Omental fat pad (tissue), 4 donors: ENCODE results near the gene AKAP9. TPM values are rescaled to one million over a fixed set of nuclear protein-coding genes. Genes with fewer than 3 reads are reported as not detected.
"Not testable (repeated sequence)": the region's sequence is repeated elsewhere in the genome, so short reads cannot be mapped to it uniquely, and the experiment has no call there.

ENCODE experiments used
- ATAC-seq: fragments of 150-250 bp; one replicate; pipeline ENCODE4 v1.9.1; 2016; ENCODE audit warnings: mild to moderate bottlenecking, moderate library complexity; ENCODE audit not compliant: low FRiP score
- DNase-seq: peaks from one replicate; pipeline ENCODE4 v3.0.0-alpha.2; 2019; ENCODE audit warnings: low spot score
- total RNA-seq, 4 donors: library from RNA; depleted of rRNA; stranded (reverse); fragments of >200 nt; gene quantifications; one replicate each; pipeline ENCODE4 v1.1.0, GENCODE V29; 2016
- TF ChIP-seq, protein P1 (sequence below), 3 donors: fragments of 450-650 bp; IDR thresholded peaks; one replicate each; pipeline ENCODE4 v1.5.1; 2016 to 2017; ENCODE audit warnings: antibody characterized with exemption in 3 of 3, mild to moderate bottlenecking in 3 of 3, moderate library complexity in 2 of 3

The AKAP9 gene
- total RNA-seq, 4 donors from 2014 or later = 44.4 to 73.9 (median 62.7) TPM

GRCh38 chr7:92141161-92141560, 200.5 kb downstream of the AKAP9 start:
- DNase-seq (no peak), ATAC-seq (no peak)
- TF ChIP-seq, protein P1, sequence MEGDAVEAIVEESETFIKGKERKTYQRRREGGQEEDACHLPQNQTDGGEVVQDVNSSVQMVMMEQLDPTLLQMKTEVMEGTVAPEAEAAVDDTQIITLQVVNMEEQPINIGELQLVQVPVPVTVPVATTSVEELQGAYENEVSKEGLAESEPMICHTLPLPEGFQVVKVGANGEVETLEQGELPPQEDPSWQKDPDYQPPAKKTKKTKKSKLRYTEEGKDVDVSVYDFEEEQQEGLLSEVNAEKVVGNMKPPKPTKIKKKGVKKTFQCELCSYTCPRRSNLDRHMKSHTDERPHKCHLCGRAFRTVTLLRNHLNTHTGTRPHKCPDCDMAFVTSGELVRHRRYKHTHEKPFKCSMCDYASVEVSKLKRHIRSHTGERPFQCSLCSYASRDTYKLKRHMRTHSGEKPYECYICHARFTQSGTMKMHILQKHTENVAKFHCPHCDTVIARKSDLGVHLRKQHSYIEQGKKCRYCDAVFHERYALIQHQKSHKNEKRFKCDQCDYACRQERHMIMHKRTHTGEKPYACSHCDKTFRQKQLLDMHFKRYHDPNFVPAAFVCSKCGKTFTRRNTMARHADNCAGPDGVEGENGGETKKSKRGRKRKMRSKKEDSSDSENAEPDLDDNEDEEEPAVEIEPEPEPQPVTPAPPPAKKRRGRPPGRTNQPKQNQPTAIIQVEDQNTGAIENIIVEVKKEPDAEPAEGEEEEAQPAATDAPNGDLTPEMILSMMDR (IDR thresholded peaks at IDR 0.05) = no peak

GRCh38 chr7:92142791-92143190, 202.1 kb downstream of the AKAP9 start:
- ATAC-seq, DNase-seq: not testable (repeated sequence)

DNA sequence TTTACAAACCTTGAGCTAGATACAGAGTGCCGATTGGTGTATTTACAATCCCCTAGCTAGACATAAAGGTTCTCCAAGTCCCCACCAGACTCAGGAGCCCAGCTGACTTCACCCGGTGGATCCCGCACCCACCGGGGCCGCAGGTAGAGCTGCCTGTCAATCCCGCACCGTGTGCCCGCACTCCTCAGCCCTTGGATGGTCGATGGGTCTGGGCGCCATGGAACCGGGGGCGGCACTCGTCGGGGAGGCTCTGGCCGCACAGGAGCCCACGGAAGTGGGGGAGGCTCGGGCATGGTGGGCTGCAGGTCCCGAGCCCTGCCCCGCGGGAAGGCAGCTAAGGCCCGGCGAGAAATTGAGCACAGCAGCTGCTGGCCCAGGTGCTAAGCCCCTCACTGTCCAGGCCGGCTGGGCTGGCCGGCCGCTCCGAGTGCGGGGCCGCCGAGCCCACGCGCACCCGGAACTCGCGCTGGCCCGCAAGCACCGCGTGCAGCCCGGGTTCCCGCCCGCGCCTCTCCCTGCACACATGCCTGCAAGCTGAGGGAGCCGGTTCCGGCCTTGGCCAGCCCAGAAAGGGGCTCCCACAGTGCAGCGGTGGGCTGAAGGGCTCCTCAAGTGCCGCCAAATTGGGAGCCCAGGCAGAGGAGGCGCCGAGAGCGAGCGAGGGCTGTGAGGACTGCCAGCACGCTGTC, 202.7 kb downstream of the AKAP9 start:
- ATAC-seq, DNase-seq: not testable (repeated sequence)

GRCh38 chr7:92149736-92150239, 209.1 kb downstream of the AKAP9 start:
- TF ChIP-seq, protein P1 (IDR thresholded peaks at IDR 0.05) = no peak
- DNase-seq (no peak), ATAC-seq (no peak)

GRCh38 chr7:92150450-92151017, 209.9 kb downstream of the AKAP9 start:
- ATAC-seq = no peak
- TF ChIP-seq, protein P1 (IDR thresholded peaks at IDR 0.05) = no peak
- no peak for DNase-seq

DNA sequence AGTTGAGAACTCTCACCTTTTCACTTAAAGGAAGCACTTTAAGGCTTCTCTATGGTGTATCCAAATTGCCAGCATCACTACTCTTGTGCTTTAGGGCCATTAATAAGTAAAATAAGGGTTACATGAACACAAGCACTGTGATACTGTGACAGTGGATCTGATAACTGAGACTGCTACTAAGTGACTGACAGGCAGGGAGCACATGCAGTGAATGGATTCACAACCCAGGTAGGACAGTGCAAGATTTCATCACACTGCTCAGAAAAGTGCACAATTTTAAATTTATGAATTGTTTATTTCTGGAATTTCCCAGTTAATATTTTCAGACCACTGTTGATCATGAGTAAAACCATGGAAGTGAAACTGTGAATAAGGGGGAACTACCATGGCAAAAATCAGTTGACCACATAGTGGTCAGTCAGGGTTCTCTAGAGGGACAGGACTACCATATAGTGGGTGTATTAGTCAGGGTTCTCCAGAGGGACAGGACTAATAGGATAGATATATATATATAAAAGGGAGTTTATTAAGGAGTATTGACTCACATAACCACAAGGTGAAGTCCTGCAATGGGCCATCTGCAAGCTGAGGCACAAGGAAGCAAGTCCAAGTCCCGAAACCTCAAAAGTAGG, 214.6 kb downstream of the AKAP9 start:
- TF ChIP-seq, protein P1 (IDR thresholded peaks at IDR 0.05) = no peak
- ATAC-seq (no peak), DNase-seq (no peak)

GRCh38 chr7:92156990-92157389, 216.3 kb downstream of the AKAP9 start:
- TF ChIP-seq, protein P1 (IDR thresholded peaks at IDR 0.05) = no peak
- ATAC-seq = no peak
- no peak for DNase-seq
